GM19397 (cell line): ENCODE measurements around the gene ZBTB2.
"Not testable (repeated sequence)": the region's sequence is repeated elsewhere in the genome, so short reads cannot be mapped to it uniquely, and the experiment has no call there.

Experiments
- ATAC-seq: cut with Tn5 transposase; IDR thresholded peaks from one replicate; pipeline ENCODE4 v1.9.1; 2021; ENCODE audit warnings: mild to moderate bottlenecking, moderate library complexity; ENCODE audit not compliant: unreplicated experiment

The ZBTB2 gene

GRCh38 chr6:151338651-151339200, 52.6 kb downstream of the ZBTB2 start:
- no peak for ATAC-seq

- ATAC-seq, result no peak
Observed at GRCh38 chr6:151335930-151336329, 55.4 kb downstream of the ZBTB2 start.

DNA sequence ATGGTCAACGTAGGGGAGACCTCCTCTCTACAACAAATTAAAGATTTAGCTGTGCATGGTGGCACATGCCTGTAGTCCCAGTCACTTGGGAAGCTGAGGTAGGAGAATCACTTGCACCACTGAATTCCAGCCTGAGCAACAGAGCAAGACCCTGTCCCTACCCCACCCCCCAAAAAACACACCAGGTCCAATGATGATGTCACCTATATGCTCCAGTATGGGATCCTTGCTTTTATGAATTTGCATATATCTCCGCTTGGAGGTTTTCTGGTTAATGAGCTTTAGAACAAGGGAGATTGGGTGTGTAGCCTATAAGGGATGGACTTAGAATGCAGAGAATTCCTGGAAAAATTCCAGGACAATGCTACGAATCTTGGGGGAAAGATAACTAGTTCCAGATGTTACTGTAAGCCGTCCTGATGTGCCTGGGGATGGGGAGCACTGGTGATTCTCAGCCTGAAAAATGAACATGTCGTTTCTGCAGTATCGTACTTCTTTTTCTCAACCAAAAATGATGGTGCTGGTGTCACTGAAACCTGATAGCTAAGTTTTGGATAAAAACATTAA, 61.1 kb downstream of the ZBTB2 start:
- no peak for ATAC-seq

DNA sequence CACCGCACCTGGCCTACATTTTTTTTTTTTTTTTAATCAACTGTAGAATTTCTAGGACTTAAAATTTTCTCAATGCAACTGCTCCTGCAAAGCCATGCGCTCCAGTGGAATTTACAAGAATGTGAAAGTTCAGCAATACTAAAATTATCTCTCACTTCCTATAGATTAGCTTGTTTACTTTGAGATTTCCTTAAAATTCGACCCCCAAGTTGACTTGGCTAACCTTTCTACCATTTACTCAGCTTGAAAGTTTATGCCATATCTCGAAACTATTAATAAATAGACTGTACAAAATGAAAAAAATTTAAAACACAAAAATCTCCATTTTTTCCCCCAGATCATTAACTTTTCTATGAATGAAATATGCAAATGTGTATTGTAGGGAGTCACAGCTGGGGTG, 64.3 kb downstream of the ZBTB2 start:
- ATAC-seq, result no peak

- ATAC-seq, result no peak
Observed at GRCh38 chr6:151326116-151326825, 65.1 kb downstream of the ZBTB2 start.

DNA sequence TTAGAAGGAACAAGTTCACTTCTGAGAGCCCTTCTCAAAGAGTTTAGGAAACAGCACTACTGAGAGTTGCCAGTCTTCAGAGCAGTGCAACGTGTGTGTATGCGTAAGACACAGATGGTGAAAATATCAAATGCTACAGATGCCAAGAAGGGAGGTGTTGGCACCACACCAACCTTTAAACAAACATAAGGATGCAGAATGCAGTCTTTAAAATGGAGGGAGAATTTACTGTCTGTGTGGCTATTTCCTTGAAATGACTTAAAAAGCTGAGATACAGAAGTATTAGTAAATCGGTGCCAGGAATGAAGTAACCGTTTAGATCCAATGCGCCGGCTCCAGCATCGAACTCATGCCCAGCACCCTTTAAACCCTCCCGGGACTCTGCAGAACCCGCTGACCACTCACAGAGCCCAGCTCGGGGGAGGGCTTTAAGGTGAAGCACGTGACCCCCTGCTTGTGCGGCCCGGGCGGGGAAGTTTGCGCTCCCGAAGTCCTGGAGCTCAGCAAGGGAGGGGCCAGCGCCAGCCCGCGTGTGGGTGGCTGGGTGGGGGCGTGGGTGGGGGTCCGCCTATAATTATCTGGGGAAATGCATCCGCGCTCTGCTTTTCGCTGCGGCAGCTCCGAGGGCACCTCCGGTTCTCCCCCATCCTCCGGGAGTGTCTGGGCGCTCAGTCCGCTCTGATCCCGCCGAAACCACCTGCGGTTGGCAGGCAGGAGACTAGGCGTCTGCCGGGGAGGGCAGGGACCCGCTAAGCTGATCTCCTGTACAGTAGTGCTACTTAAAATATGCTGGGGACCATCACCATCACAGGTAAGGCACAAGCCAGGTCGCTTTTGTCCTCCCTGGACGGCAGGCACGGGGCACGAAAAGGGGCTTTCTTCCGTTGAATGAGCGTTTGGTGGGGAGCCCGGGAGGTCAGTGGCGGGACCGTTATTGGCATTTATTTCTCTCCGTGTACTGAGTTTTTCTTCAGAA, 66.0 kb downstream of the ZBTB2 start:
- no peak for ATAC-seq

- ATAC-seq, result peak; percentile 24
Observed at GRCh38 chr6:151324488-151324825, 66.9 kb downstream of the ZBTB2 start.

GRCh38 chr6:151323791-151324487, 67.4 kb downstream of the ZBTB2 start:
- ATAC-seq, result peak; percentile 82

DNA sequence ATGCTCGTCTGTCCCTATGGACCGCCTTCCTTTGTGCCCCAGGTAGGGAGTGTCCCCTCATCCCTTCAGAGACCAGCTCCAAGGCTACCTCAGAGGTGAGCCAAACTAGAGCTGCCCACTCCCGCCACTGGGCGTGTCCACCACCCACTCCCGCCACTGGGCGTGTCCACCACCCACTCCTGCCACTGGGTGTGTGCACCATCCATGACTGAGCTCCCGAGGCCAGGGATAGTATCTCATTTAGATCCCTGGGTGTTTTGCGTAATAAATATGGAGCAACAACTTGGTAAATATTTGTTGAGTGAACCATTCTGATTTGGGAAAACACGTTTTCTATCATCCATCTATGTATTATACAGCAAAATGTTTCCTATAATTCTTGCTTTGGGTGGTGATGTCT, 68.8 kb downstream of the ZBTB2 start:
- no peak for ATAC-seq

DNA sequence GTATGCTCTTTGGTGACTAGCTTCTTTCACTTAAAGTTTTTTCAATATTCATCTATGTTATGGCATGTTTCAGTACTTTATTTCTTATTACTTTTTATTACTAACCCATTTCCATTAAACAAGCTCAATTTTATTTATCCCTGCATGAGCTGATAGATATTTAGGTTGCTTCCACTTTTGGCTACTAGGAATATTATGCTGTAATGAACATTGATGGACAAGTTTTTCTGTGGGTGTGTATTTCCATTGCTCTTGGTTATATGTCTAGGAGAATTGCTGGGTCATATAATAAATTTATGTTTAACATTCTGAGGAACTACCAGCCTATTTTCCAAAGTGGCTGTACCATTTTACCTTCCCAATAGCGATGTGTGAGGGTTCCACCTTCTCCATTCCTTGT, 69.9 kb downstream of the ZBTB2 start:
- ATAC-seq, result no peak

DNA sequence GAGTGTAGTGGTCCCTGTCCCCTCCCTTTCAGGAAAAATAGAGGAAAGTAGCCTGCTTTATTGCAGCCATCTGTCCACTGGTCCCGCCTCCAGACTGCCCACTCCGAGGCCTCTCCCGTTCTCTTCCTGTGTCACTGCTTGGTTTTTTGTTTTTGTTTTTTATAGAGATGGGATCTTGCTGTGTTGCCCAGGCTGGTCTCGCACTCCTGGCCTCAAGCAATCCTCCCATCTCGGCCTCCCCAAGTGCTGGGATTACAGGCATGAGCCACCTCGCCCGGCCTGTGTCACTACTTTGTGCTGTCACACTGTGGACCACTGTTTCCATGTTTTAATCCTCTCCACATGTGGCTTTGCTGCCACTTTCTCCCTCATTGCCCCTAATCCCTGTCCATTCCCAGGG, 71.2 kb downstream of the ZBTB2 start:
- ATAC-seq, result no peak

- ATAC-seq, result no peak
Observed at GRCh38 chr6:151317995-151318365, 73.4 kb downstream of the ZBTB2 start.

DNA sequence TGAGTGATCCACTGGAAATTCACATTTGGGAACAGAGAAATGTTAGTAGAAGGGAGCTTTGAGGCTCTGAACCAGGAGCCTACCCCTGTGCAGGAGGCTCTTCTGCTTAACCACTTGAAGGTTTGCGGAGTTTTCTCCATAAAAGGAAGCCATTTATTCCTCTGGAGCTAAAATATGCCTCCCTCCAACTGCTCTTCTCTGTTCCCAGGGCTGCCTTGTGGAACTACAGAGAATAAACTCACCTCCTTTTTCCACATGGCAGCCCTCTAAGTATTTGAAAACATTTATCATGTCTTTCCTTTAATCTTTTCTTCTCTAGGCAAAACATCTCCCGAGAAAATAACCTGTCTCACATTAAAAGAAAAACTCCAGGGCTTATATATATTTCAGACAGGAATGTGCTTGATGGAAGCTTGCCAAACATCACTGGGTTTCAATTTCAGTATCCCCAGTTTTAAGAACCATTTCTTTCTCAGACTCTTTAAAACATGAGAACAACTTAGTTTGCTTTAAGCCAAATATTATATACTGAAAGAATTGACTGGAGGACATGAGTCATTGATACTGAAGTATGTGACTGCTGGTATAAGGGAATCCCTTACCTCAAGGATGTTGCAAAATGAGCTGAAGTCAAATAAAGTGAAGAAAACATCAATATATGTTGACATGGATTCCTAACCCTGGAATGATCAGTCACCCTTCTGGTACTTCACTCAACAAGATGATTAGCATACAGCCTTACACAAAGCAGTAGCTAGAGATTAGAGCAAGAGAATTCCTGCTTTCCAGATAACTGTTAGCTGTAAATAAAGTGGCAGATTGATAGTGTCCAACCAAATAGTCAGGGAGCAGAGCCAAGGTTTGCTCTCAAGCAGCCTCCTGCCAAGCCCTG, 74.0 kb downstream of the ZBTB2 start:
- ATAC-seq, result no peak

- not testable (repeated sequence) for ATAC-seq
Observed at GRCh38 chr6:151315661-151316060, 75.7 kb downstream of the ZBTB2 start.
